ENCODE results near the gene FBXW7. TPM values are rescaled to one million over a fixed set of nuclear protein-coding genes. Genes with fewer than 3 reads are reported as not detected.

The FBXW7 gene
- polyA plus RNA-seq, 1 of the 3 experiments (the other 2 are of a cell fraction), result 7.7 TPM

- no peaks in the 10 kb centered on the region for H3K9me2 ChIP-seq
- H3K36me3 ChIP-seq (replicated peaks in 1 of 2; ENCODE audit: control insufficient read depth in 1 of 2, insufficient read depth in 2 of 2, low read length in 1 of 2), result peaks cover 59 to 86% of the 10 kb centered on the region in 2 experiments
- no peak overlapping the region for H3K4me2 ChIP-seq
- ChIA-PET POLR2A (no interaction called here), CTCF (no interaction called here)
- no peaks in the 10 kb centered on the region for H3K9me3 ChIP-seq
- H3K9ac ChIP-seq, result no peak overlapping the region
- WGBS (ENCODE audit: low lambda C conversion rate), result 94% methylated on average over 2 of the region's 2 CpGs
- no peaks in the 10 kb centered on the region for H4K20me1 ChIP-seq (ENCODE audit: insufficient read depth)
- peaks cover 3% of the 10 kb centered on the region for H3F3A ChIP-seq (replicated peaks; ENCODE audit: insufficient read depth)
- H3K4me3 ChIP-seq (ENCODE audit: low read depth in 2 of 2, low read length in 1 of 2), result no peak overlapping the region
- no peak overlapping the region for H2AFZ ChIP-seq (ENCODE audit: low read depth)
- TF ChIP-seq CHD2 (IDR thresholded peaks at IDR 0.05; ENCODE audit: low read length, partially characterized antibody) (no peak), ELF1 (IDR thresholded peaks at IDR 0.05) (no peak), JUND (IDR thresholded peaks at IDR 0.05) (no peak), EP300 (IDR thresholded peaks at IDR 0.05; ENCODE audit: borderline replicate concordance in 1 of 2, low read depth in 1 of 2, low read length in 1 of 2) (no peak)
- TF ChIP-seq, protein P1, sequence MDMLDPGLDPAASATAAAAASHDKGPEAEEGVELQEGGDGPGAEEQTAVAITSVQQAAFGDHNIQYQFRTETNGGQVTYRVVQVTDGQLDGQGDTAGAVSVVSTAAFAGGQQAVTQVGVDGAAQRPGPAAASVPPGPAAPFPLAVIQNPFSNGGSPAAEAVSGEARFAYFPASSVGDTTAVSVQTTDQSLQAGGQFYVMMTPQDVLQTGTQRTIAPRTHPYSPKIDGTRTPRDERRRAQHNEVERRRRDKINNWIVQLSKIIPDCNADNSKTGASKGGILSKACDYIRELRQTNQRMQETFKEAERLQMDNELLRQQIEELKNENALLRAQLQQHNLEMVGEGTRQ (IDR thresholded peaks at IDR 0.05; ENCODE audit: borderline replicate concordance, low read depth, low read length), result no peak
- TF ChIP-seq, protein P2, sequence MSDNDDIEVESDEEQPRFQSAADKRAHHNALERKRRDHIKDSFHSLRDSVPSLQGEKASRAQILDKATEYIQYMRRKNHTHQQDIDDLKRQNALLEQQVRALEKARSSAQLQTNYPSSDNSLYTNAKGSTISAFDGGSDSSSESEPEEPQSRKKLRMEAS (IDR thresholded peaks at IDR 0.05; ENCODE audit: low read depth), result no peak
- no peaks in the 10 kb centered on the region for H3K27me3 ChIP-seq (ENCODE audit: insufficient read depth)
- no peaks in the 10 kb centered on the region; a peak in 1 of 4 replicates for H3K4me1 ChIP-seq (ENCODE audit: control insufficient read depth in 1 of 2, insufficient read depth in 2 of 2, low read depth in 1 of 2, low read length in 1 of 2)
- no peak for DNase-seq
- no peak overlapping the region for H3K27ac ChIP-seq (ENCODE audit: low read depth in 2 of 2, low read length in 1 of 2)
- no peaks in the 10 kb centered on the region for H3K79me2 ChIP-seq (ENCODE audit: insufficient read depth)
These were observed 204.8 kb downstream of the FBXW7 start for GRCh38 chr4:152331042-152331441.

DNA sequence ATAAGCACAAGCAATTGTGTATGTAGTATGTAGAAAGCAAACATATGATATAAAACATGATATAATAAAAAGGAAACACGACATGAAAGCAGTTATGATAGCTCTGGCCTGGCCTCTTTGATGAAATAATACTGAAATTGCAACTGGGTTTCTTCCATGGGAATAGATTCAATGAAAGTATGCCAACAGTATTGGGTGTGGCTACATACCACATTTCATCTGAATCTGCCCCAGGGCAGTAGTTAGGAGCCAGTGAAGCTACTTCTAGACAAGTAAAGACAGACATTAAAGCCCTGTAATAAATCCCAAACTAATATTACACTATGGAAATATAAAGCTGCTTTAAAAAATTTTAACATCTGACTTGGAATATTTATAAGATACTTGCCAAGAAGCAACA, 207.3 kb downstream of the FBXW7 start:
- no peaks in the 10 kb centered on the region for H3K79me2 ChIP-seq (ENCODE audit: insufficient read depth)
- H3F3A ChIP-seq (replicated peaks; ENCODE audit: insufficient read depth), result peaks cover 3% of the 10 kb centered on the region
- DNase-seq, result no peak
- TF ChIP-seq TAF1 (IDR thresholded peaks at IDR 0.05; ENCODE audit: borderline replicate concordance, low read depth, low read length), result no peak
- TF ChIP-seq MEF2A (IDR thresholded peaks at IDR 0.05; ENCODE audit: borderline replicate concordance, low read depth), result no peak
- TF ChIP-seq RAD21 (IDR thresholded peaks at IDR 0.05; ENCODE audit: low read length), result no peak
- TF ChIP-seq PBX3 (IDR thresholded peaks at IDR 0.05), result no peak
- TF ChIP-seq TEAD4 (IDR thresholded peaks at IDR 0.05; ENCODE audit: borderline replicate concordance, insufficient read depth), result no peak
- TF ChIP-seq JUND (IDR thresholded peaks at IDR 0.05), result no peak
- no peak for TF ChIP-seq GATA2 (CRISPR knock-in tag; IDR thresholded peaks at IDR 0.05)
- TF ChIP-seq SIN3A (IDR thresholded peaks at IDR 0.05; ENCODE audit: borderline replicate concordance, low read depth, low read length), result no peak
- TF ChIP-seq FOSL2 (IDR thresholded peaks at IDR 0.05; ENCODE audit: borderline replicate concordance, low read depth), result no peak
- TF ChIP-seq, protein P1 (IDR thresholded peaks at IDR 0.05; ENCODE audit: borderline replicate concordance, low read depth, low read length), result no peak
- TF ChIP-seq RCOR1 (IDR thresholded peaks at IDR 0.05; ENCODE audit: low read length), result no peak
- TF ChIP-seq RXRA (IDR thresholded peaks at IDR 0.05; ENCODE audit: borderline replicate concordance, low read depth), result no peak
- TF ChIP-seq GABPA (IDR thresholded peaks at IDR 0.05; ENCODE audit: low read depth), result no peak
- no peaks in the 10 kb centered on the region for H3K9me3 ChIP-seq
- H3K9ac ChIP-seq, result no peak overlapping the region
- no peak overlapping the region for H2AFZ ChIP-seq (ENCODE audit: low read depth)
- H3K9me2 ChIP-seq, result no peaks in the 10 kb centered on the region
- CTCF ChIA-PET, result no interaction called here
- H3K4me1 ChIP-seq (ENCODE audit: control insufficient read depth in 1 of 2, insufficient read depth in 2 of 2, low read depth in 1 of 2, low read length in 1 of 2), result no peaks in the 10 kb centered on the region; a peak in 1 of 4 replicates
- no peaks in the 10 kb centered on the region for H3K27me3 ChIP-seq (ENCODE audit: insufficient read depth)
- no peaks in the 10 kb centered on the region for H4K20me1 ChIP-seq (ENCODE audit: insufficient read depth)
- no peak overlapping the region for H3K4me3 ChIP-seq (ENCODE audit: low read depth in 2 of 2, low read length in 1 of 2)
- WGBS (ENCODE audit: low lambda C conversion rate), result 89% methylated on average over 1 of the region's 1 CpG
- POLR2A ChIA-PET, result no interaction called here
- no peak overlapping the region for H3K4me2 ChIP-seq
- H3K36me3 ChIP-seq (replicated peaks in 1 of 2; ENCODE audit: control insufficient read depth in 1 of 2, insufficient read depth in 2 of 2, low read length in 1 of 2), result peaks cover 67 to 92% of the 10 kb centered on the region in 2 experiments
- no peak overlapping the region for H3K27ac ChIP-seq (ENCODE audit: low read depth in 2 of 2, low read length in 1 of 2)
